ENCODE data around the gene SLC2A6. TPM values are rescaled to one million over a fixed set of nuclear protein-coding genes. Genes with fewer than 3 reads are reported as not detected.

The SLC2A6 gene
- total RNA-seq, 1 donor from 2014 or later: 0.92 TPM

DNA sequence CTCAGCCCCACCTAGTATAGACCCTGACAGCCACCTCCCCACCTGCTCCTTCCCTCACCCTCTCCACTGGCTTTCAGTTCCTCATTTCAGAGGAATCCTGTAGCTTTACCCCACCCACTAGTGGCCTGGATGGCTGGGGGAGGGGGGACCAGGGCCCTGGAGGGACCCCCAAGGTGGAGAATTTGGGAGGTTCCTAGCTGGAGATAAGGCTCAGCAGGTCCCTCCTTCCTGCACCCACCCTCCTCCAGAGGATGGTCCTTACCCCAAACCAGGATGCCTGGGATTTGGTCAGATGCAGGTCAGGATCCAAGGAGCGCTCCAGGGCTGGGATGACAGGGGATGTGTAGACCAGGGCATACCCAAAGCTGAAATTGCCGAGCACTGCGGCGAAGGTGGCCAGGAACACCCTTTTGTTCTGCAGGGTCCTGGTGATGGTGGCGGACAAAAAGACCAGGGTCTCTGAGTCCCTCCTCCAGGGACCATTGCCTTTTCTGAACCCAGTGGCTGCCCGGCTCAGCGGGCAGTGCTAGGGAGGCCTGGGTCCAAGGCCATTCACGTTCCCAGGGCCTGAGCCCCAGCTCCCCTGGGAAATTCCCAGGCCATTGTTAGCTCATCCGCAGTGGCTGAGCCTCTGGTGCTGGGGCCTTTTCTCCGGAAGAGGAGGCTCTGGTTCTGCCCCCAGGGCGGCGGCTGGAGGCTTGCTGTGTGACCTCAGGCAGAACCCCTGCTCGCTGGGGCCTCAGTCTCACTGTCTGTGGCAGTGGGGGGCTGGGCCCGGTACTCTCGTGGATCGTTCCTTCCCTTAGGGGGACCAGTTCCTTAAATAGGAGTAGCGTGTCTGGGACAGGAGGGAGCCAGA, 678 bp downstream of the SLC2A6 start:
- DNase-seq: no peak

- no peak for DNase-seq
Observed at GRCh38 chr9:133477461-133477860, 1.4 kb downstream of the SLC2A6 start.

- DNase-seq: no peak
Observed at GRCh38 chr9:133476941-133477340, 2.0 kb downstream of the SLC2A6 start.

DNA sequence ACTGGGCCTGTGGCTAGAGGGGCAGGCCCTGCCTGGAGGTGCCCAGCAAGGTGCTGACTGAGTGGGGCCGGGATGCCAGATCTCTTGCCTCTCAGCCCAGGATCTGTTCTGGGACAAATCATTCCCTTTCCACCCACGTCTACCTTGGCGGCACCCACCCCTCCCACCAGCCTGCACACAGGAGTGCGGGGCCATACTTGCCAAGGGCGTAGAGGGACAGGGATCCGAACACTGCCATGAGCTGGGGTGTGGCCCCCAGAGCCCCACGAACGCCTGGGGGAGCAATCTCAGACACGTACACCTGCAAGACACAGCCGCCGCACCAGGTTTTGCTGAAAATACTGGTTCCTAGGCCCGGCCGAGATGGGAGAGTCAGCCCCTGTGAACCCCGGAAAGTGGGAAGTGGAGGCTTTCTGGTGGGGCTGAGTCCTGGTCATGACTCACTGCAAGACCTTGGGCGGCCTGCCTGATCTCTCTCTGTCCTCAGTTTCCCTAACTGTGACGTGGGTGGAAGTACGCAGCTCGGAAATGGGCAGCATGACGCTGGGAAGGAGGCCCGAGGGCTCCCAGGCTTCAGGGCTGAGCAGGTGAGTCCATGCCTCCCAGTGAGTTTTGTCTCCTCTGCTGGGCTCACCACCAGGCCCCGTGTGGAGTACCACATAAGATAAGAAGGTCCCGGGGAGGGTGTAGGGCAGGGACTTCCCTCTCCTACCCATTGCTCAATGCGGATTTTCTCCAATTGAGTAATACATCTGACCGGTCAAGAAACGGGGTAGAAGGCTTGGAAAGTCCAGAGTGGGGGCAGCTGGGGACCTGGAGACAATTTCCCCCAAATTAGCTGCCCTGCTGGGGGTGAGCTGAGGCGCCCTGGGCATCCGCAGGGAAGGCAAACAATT, 2.6 kb downstream of the SLC2A6 start:
- no peak for DNase-seq

DNA sequence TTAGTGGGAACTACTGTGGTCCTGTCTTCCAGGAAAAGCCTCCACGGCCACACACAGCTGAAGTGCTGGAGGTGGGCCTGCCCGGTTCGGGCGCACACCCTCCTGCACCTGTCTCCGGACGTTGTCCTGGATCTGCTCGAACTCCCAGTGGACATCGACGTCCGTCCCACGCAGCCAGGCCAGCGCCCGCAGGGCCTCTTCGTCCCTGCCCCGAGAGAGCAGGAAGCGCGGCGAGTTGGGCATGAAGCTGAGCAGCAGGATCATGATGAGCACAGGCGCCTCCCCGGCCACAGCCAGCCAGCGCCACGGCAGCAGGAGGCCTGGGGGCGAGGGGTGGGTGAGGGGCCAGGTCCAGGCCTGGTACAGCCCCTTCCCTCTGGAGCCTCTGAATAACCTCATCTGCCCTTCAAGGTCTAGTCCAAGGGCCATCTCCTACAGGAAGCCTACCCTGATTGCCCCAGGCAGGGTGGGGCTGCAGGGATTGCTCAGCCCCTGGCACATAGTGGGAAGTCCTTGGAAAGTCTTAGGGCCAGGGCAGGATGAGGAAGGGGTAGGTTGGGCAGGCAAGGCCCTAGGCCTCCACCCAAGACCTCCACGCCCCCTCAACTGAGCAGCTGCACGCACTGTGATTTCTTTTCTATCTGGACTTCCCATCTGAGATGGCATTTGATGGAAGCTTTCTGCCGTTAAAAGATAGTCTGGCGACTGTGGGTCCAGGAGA, 3.4 kb downstream of the SLC2A6 start:
- DNase-seq: no peak

DNA sequence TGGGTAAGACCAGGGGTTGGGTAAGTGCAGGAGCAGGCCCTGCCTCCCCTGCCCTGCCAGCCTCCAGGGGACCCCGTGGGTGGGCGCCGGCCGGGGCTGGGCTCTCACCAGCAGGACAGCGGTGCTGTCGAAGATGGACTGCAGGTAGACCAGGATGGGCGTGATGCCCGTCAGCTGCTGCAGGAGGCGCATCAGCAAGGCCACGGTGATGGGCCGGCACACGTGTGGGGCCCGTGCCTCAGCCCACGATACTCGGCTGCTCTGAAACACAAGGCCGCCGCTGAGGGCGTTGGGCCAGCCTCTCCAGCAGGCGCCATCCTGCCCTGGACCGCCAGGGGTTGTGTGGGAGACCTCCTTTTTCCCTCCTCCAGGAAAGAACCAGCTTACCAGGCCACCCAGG, 4.0 kb downstream of the SLC2A6 start:
- DNase-seq: no peak

DNA sequence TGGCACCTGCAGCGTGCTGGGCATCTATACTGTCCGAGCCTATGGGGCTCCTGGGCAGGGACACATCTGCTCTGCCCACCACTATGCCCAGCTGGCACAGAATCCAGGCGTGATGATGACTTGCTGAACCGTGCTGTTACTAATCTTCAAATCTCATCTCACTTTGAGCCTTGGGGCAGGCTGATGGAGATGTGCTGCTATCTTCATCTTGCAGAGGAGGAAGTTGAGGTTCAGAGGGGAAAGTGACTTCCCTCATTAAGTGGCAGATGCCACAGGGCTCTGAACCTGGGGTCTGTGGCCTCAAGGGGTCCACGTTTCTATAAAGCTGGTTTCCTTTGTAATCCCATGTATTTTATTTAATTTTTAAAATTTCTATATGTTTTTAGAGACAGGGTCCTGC, 4.7 kb downstream of the SLC2A6 start:
- DNase-seq: no peak

- DNase-seq: no peak
Observed at GRCh38 chr9:133473743-133474142, 5.2 kb downstream of the SLC2A6 start.

DNA sequence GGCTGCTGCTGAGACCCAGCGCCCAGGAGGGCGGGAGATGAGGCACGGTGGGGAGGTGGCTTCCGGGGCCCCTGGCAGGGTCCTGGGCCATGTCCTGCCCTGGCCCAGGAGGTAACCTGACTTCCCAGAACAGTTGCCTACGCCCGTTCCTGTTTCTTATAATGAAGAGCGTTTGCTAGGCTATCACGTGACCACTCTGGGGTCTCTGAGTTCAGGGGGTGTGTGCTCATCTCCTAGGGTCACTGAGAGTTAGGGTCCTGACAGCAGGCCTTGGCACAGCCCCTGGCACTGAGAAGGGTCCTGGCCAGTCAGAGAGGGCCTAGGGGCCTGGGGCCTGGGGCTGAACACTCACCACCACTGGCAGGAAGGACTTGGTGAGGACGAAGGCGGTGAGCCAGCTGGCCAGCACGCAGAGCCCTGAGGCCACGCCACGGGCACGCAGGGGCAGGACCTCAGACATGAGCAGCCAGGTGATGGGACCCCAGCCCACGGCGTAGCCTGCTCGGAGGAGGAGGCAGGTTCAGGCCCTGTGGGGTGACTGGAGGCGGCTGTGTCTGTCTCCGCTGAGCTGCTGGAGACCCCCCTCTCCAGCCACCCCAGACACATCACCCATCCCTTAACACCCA, 6.0 kb downstream of the SLC2A6 start:
- no peak for DNase-seq

DNA sequence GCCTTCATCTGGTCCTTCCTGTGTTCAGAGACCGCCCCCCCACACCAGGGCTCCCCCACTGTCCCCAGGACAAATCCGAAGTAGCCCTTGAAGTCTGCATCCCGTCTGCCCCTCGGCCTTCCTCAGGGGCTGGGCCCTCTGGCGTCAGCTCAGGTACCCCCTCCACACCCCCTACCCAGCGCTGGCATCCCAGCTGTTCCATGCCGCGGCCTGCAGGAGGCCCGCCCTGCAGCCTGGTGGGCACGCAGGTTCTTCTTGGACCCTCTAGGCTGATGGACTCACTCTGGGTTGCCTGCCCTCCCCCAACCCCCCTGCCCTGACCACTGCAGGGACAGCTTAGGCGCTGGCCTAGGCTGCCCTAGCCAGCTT, 6.6 kb downstream of the SLC2A6 start:
- DNase-seq: no peak

- no peak for DNase-seq
Observed at GRCh38 chr9:133471551-133472276, 7.2 kb downstream of the SLC2A6 start.

DNA sequence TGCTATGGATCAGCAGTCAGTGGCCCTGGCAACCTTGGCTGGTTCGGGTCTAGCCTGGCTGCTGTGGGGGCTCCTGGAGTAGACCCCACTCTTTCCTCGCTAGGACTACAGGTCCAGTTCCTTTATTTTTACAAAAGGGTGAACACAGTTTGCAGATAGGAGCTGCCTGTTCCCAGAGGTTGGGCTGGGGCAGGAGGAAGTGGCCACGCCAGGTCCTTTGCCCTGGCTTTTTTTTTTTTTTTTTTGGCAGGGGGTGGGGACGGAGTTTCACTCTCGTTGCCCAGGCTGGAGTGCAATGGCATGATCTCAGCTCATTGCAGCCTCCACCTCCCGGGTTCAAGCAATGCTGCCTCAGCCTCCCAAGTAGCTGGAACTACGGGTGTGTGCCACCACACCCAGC, 7.9 kb downstream of the SLC2A6 start:
- no peak for DNase-seq

DNA sequence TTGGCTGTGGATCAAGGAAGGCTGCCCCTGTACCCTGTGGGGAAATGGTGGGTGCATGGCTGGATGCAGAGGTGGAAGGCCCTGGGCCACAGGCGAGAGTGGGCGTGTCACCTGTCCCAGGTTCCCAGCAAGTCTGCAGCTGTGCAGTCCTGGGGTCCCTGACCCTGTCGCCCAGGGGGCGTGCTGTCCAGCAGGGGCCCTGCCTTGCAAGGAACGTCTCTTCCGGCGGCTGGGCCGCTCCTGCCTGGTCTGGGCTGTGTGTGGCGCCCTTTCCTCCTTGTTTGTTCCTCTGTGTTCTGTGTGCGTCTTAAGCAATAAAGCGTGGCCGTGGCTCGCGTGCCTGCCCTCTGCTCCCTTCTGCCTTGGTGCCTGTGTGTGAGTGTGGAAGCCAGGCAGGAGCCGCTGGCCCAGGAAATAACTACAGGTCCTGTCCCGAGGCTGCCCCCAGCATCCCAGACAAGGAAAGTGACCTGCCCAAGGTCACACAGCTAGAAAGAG, 8.4 kb downstream of the SLC2A6 start:
- no peak for DNase-seq

DNA sequence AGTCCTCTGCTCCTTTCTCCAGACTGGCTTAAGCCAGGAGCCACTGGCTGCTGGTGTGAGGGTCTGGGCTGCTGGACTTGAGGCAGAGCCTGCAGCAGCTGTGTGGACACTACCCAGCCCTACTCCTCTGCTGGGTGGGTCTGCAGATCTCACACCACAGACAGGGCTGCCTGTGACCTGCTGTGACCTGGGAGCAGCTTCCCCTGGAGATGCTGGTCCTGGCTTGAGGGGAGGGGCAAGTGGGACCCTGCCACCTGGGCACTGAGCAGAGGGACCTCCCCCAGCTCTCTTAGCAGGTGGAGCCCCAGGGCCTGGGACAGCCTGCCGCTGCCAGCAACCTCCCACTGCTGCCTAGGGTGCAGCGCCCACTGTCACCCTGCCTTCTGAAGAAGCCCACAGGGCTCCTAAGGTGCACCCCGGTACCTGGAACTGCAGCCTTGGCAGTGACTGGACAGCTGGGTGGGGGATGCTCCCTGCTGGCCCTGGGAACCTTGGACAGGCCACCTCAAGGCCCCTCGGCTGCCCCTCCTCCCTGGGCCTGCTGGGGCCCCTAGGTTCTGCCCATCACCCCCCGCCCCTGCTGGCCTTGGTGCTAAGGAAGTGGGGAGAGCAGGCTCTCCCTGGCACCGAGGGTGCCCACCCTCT, 10.0 kb downstream of the SLC2A6 start:
- DNase-seq: no peak

DNA sequence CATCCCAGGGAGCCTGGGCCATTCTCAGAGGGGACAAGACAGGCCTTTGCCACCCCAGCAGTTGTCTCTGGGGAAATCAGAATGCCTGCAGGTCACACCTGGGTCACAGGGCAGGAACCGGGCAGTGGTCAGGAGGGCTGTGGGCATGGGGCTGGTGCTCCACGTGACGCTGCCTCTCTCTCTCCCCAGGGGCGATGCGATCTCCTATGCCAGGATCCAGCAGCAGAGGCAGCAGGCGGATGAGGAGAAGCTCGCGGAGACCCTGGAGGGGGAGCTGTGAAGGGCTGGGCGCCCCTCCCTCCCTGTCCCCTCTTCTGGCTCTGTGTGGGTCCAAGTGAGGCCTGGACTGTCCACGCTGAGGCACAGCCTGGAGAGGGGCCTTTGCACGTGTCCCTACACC, 10.5 kb downstream of the SLC2A6 start:
- no peak for DNase-seq

GRCh38 chr9:133467101-133467500, 11.8 kb downstream of the SLC2A6 start:
- no peak for DNase-seq

DNA sequence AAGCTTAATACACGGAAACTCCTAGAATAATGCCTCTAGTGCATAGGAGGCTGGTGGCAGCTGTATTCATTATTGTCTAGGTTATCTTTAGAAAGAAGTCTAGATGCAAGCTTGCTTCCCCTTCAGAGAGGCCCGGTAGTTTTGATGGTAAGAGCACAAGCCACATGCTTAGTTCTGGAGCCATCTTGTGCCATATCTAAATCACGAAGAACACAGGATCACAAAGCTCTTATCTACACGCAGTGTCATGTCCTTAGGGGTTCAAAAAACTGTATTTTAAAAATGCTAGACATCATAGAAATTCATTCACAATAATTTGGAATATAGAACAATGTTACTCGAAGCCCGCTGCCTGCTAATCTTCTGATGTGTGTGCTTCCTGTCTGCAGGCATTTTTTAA, 12.9 kb downstream of the SLC2A6 start:
- DNase-seq: no peak

DNA sequence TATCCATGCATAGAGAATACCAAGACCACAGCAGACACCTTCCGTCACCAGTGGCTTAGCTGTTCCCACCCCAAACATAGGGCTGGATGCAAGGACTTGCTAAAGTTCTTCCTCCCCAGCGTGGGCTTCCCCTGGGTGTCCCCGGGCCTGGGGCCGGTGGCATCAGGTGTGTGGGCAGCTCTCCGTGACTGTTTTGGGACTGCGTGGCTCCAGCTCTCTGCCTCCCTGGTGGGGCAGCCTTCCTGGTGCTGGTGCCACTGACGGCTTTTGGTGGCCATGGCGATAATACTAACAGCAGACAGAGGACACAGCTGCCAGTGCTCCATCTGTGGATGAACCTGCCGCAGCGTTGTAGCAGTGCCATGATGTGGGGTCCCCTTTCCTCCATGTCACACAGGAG, 14.3 kb downstream of the SLC2A6 start:
- DNase-seq: no peak

- no peak for DNase-seq
Observed at GRCh38 chr9:133463864-133464615, 14.9 kb downstream of the SLC2A6 start.

- DNase-seq: no peak
Observed at GRCh38 chr9:133463234-133463863, 15.6 kb downstream of the SLC2A6 start.
